OCI-LY1 (cell line): ENCODE data around the gene MAN1C1.

Experiments used
- H2AFZ ChIP-seq: fragments of 200-600 bp; sonication (generic), shearing (Covaris generic); 2 replicates; pipeline ENCODE4 v1.6.0; 2014; ENCODE audit warnings: antibody characterized with exemption, mild to moderate bottlenecking, low read length
- H3F3A ChIP-seq: fragments of 200-600 bp; sonication (generic), shearing (Covaris generic); 2 replicates; pipeline ENCODE4 v1.6.0; 2014; ENCODE audit warnings: mild to moderate bottlenecking, antibody characterized with exemption, low read length, moderate library complexity; ENCODE audit not compliant: insufficient read depth
- H3K27ac ChIP-seq: fragments of 200-600 bp; sonication (generic); 2 replicates; pipeline ENCODE4 v1.5.1; 2014; ENCODE audit warnings: low read length, mixed run types, mild to moderate bottlenecking, low read depth; ENCODE audit not compliant: poor library complexity, severe bottlenecking
- H3K27me3 ChIP-seq: fragments of 200-600 bp; sonication (generic); 2 replicates; pipeline ENCODE4 v1.6.0; 2014; ENCODE audit warnings: antibody characterized with exemption, mild to moderate bottlenecking, low read length, moderate library complexity; ENCODE audit not compliant: insufficient read depth
- H3K36me3 ChIP-seq: fragments of 200-600 bp; sonication (generic); 2 replicates; pipeline ENCODE4 v1.6.1; 2014; ENCODE audit warnings: mild to moderate bottlenecking, antibody characterized with exemption, low read length, moderate library complexity, mixed read lengths; ENCODE audit not compliant: insufficient read depth
- H3K4me1 ChIP-seq: fragments of 200-600 bp; sonication (generic); 2 replicates; pipeline ENCODE4 v1.5.1; 2014; ENCODE audit warnings: mild to moderate bottlenecking, low read length, moderate library complexity; ENCODE audit not compliant: insufficient read depth, severe bottlenecking
- H3K4me2 ChIP-seq: fragments of 200-600 bp; sonication (generic), shearing (Covaris generic); 2 replicates; pipeline ENCODE4 v1.6.1; 2014; ENCODE audit warnings: low read length
- H3K4me3 ChIP-seq: fragments of 200-600 bp; sonication (generic); 2 replicates; pipeline ENCODE4 v1.5.1; 2014; ENCODE audit warnings: low read length, low read depth, mild to moderate bottlenecking, mixed read lengths; ENCODE audit not compliant: poor library complexity, severe bottlenecking
- H3K79me2 ChIP-seq: fragments of 200-600 bp; shearing (Covaris generic); 2 replicates; pipeline ENCODE4 v1.6.1; 2016; ENCODE audit warnings: mixed run types, low read length, mixed read lengths; ENCODE audit not compliant: insufficient read depth
- H3K9ac ChIP-seq: fragments of 200-600 bp; sonication (generic), shearing (Covaris generic); 2 replicates; pipeline ENCODE4 v1.6.1; 2014; ENCODE audit warnings: mild to moderate bottlenecking, low read length, mixed read lengths
- H3K9me2 ChIP-seq: fragments of 200-600 bp; sonication (generic), shearing (Covaris generic); 2 replicates; pipeline ENCODE4 v1.6.1; 2014; ENCODE audit warnings: low read depth, mild to moderate bottlenecking, low read length, mixed read lengths
- H3K9me3 ChIP-seq: fragments of 200-600 bp; shearing (Covaris generic); 2 replicates; pipeline ENCODE4 v1.6.1; 2014; ENCODE audit warnings: low read length, mixed read lengths
- H4K20me1 ChIP-seq: fragments of 200-600 bp; sonication (generic), shearing (Covaris generic); 2 replicates; pipeline ENCODE4 v1.6.0; 2016; ENCODE audit warnings: mild to moderate bottlenecking, low read length; ENCODE audit not compliant: insufficient read depth
- EZH2 ChIP-seq: fragments of 200-600 bp; sonication (generic), shearing (Covaris generic); IDR thresholded peaks from 2 replicates; pipeline ENCODE4 v1.8.0; 2017; ENCODE audit warnings: borderline replicate concordance, mixed run types, mild to moderate bottlenecking, antibody characterized with exemption, low read length, moderate library complexity, mixed read lengths
- TF ChIP-seq, protein P1 (sequence below): fragments of 200-600 bp; sonication (generic), shearing (Covaris generic); IDR thresholded peaks from 2 replicates; pipeline ENCODE4 v1.5.1; 2017; ENCODE audit warnings: mild to moderate bottlenecking, antibody characterized with exemption, low read length, moderate library complexity, mixed read lengths

MAN1C1 gene

DNA sequence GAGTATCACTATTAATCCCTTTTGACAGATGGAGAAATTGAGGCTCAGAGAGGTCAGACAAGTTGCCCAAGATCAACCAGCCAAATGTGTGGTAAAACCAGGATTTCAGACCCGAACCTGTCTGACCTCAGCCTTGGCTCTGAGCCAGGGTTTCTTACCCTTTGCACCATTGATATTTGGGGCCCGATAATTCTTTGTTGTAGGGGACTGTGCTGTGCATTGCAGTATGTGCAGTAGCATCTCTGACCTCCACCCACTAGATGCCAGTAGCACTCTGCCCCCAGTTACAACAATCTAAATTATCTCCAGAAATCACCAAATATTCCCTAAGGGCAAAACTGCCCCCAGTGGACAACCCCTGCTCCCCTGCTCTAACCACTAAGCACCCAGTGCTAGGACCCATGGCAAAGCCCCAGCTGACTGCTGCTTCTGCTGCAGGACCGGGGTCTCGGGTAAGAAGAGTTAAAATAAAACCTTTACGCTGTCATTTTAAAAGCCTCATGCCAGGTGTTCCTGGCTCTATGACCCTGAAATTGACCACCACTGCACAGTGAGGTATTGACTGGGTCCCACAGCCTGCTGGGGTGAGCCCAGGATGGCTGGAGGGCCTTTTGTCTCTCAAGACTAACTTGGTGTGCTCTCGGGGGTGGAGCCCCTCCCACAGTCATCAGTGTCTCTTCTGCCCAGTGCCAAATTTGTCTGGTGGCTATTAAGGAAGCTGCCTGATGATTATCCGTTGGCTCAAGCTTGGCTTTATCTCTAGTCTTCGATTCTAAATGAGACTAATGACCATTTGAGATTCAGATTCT lies 5.6 kb upstream of the MAN1C1 start:
- Histone ChIP-seq H2AFZ (no peak overlapping the region), H3K27ac (no peak overlapping the region), H3K9me2 (no peaks in the 10 kb centered on the region), H3K4me1 (peaks cover 12% of the 10 kb centered on the region), H3K27me3 (no peaks in the 10 kb centered on the region; the same call in 1 of the 2 replicates), H3K4me3 (no peak overlapping the region), H3K9me3 (no peaks in the 10 kb centered on the region), H3K9ac (no peak overlapping the region), H3K36me3 (no peaks in the 10 kb centered on the region), H3K79me2 (no peaks in the 10 kb centered on the region), H4K20me1 (no peaks in the 10 kb centered on the region), H3F3A (0 out of 2 replicates have a peak, but pooled peaks cover 2% of the 10 kb centered on the region), H3K4me2 (no peak overlapping the region)
- TF ChIP-seq, protein P1, sequence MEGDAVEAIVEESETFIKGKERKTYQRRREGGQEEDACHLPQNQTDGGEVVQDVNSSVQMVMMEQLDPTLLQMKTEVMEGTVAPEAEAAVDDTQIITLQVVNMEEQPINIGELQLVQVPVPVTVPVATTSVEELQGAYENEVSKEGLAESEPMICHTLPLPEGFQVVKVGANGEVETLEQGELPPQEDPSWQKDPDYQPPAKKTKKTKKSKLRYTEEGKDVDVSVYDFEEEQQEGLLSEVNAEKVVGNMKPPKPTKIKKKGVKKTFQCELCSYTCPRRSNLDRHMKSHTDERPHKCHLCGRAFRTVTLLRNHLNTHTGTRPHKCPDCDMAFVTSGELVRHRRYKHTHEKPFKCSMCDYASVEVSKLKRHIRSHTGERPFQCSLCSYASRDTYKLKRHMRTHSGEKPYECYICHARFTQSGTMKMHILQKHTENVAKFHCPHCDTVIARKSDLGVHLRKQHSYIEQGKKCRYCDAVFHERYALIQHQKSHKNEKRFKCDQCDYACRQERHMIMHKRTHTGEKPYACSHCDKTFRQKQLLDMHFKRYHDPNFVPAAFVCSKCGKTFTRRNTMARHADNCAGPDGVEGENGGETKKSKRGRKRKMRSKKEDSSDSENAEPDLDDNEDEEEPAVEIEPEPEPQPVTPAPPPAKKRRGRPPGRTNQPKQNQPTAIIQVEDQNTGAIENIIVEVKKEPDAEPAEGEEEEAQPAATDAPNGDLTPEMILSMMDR: peak; percentile 33; the same call in 1 of the 2 replicates
- TF ChIP-seq EZH2: no peak

DNA sequence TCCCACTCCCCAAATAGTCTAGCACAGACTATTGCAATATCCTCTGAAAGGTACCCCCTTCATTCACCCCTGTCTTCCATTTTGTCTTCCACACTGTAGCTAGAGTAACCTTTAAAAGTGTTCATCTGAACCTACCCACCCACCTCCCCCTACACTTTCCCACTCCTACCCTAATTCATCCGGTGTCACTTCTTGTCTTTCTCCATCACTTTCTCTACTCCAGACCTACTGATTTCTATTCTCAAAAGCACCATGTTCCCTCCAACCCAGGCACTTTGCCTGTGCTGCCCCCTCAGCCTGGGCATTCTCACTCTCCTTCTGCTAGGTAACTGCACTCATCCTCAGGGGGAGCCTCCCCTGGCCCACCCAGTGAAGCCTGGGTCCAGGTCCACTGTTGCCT lies 4.7 kb upstream of the MAN1C1 start:
- H3K9me3 ChIP-seq: no peaks in the 10 kb centered on the region
- H3K9ac ChIP-seq: no peak overlapping the region
- H3K4me1 ChIP-seq: peaks cover 16% of the 10 kb centered on the region
- no peaks in the 10 kb centered on the region for H3K9me2 ChIP-seq
- H3K36me3 ChIP-seq: no peaks in the 10 kb centered on the region
- no peaks in the 10 kb centered on the region for H4K20me1 ChIP-seq
- no peaks in the 10 kb centered on the region; the same call in 1 of the 2 replicates for H3K27me3 ChIP-seq
- H3K27ac ChIP-seq: no peak overlapping the region
- no peak overlapping the region for H3K4me2 ChIP-seq
- no peaks in the 10 kb centered on the region for H3K79me2 ChIP-seq
- 0 out of 2 replicates have a peak, but pooled peaks cover 2% of the 10 kb centered on the region for H3F3A ChIP-seq
- H2AFZ ChIP-seq: no peak overlapping the region
- TF ChIP-seq, protein P1: no peak
- no peak for TF ChIP-seq EZH2
- no peak overlapping the region for H3K4me3 ChIP-seq

DNA sequence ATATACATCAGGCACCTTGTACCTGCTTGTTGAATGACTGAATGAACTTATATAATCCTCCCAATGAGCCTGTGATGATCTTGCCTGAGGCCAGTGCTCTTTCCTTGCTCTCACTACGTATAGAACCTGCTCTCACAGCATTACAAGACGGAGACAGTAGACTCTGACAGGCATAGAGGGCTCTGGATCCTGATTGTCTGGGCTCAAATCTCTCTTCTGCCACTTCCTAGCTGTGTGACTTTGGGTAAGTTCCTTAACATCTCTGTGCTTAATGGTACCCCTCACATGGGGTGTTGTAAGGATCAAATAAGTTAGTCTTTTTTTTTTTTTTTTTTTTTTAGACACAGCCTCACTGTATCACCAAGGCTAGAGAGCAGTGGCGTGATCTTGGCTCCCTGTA lies 4.2 kb upstream of the MAN1C1 start:
- no peaks in the 10 kb centered on the region for H3K36me3 ChIP-seq
- H3K27ac ChIP-seq: no peak overlapping the region
- peaks cover 16% of the 10 kb centered on the region for H3K4me1 ChIP-seq
- H3K4me2 ChIP-seq: no peak overlapping the region
- no peaks in the 10 kb centered on the region for H3K9me2 ChIP-seq
- H3K9ac ChIP-seq: no peak overlapping the region
- H2AFZ ChIP-seq: no peak overlapping the region
- H4K20me1 ChIP-seq: no peaks in the 10 kb centered on the region
- no peaks in the 10 kb centered on the region for H3K79me2 ChIP-seq
- H3K4me3 ChIP-seq: no peak overlapping the region
- no peaks in the 10 kb centered on the region for H3K9me3 ChIP-seq
- 0 out of 2 replicates have a peak, but pooled peaks cover 2% of the 10 kb centered on the region for H3F3A ChIP-seq
- TF ChIP-seq, protein P1: no peak
- TF ChIP-seq EZH2: no peak
- H3K27me3 ChIP-seq: no peaks in the 10 kb centered on the region; the same call in 1 of the 2 replicates
